Measurements from ENCODE around the gene PROM2.
A peak's percentile ranks its signal among the peaks of the same experiment; 100 is the strongest.

DNA sequence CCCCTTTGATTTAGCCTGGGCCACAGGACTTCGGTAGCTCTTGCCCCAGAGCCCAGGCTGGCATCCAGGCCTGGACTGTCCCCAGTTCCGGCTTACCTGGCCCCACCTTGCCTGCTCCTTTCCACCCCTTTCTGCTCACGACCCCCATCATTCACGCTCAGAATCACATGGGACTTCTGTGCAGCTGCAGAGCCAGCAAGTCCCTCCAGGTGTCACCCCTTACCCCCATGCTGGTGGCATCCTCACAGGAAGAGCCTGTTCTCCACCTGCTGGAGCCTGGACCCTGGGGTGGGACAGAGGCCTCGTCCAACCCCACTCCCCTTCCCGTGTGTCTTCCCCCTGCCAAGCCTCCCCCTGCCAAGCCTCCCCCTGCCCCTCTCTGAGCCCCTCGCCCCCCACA is 15.0 kb downstream of the PROM2 start:
- TF ChIP-seq, protein P1, sequence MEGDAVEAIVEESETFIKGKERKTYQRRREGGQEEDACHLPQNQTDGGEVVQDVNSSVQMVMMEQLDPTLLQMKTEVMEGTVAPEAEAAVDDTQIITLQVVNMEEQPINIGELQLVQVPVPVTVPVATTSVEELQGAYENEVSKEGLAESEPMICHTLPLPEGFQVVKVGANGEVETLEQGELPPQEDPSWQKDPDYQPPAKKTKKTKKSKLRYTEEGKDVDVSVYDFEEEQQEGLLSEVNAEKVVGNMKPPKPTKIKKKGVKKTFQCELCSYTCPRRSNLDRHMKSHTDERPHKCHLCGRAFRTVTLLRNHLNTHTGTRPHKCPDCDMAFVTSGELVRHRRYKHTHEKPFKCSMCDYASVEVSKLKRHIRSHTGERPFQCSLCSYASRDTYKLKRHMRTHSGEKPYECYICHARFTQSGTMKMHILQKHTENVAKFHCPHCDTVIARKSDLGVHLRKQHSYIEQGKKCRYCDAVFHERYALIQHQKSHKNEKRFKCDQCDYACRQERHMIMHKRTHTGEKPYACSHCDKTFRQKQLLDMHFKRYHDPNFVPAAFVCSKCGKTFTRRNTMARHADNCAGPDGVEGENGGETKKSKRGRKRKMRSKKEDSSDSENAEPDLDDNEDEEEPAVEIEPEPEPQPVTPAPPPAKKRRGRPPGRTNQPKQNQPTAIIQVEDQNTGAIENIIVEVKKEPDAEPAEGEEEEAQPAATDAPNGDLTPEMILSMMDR (conservative IDR thresholded peaks at IDR 0.05; ENCODE audit: low read depth, low read length): 0 out of 2 replicates have a peak, but pooled peaks have one; percentile 32
- no peak for TF ChIP-seq EZH2 (IDR thresholded peaks at IDR 0.05; ENCODE audit: low read length, unreplicated experiment)
- no peak for TF ChIP-seq EZH2phosphoT487 (IDR thresholded peaks at IDR 0.05; ENCODE audit: borderline replicate concordance, low read length)

Measured in PC-3 (cell line).